NCI-H82 treated with DMSO at 0.1 percent for 48 hours (cell line): ENCODE data around the gene NUCB2.
"Not testable (repeated sequence)": the region's sequence is repeated elsewhere in the genome, so short reads cannot be mapped to it uniquely, and the experiment has no call there.

Experiments
- DNase-seq: peaks from one replicate; lab custom pipeline; 2025; ENCODE audit not compliant: unreplicated experiment; lab: John Stamatoyannopoulos, UW

NUCB2 gene

DNA sequence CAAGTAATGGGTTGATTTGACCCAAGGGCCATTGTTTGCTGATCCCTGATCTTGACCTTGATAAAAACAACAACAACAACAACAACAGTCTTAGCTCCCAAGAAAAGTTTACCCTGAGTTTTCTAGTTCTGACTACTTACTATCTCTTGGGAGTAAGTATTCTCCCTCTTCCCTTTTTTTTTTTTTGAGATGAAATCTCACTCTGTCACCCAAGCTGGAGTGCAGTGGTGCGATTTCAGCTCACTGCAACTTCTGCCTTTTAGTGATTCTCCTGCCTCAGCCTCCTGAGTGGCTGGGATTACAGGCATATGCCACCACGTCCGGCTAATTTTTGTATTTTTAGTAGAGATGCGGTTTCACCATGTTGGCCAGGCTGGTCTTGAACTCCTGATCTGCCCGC, 8.0 kb upstream of the NUCB2 start:
- not testable (repeated sequence) for DNase-seq

DNA sequence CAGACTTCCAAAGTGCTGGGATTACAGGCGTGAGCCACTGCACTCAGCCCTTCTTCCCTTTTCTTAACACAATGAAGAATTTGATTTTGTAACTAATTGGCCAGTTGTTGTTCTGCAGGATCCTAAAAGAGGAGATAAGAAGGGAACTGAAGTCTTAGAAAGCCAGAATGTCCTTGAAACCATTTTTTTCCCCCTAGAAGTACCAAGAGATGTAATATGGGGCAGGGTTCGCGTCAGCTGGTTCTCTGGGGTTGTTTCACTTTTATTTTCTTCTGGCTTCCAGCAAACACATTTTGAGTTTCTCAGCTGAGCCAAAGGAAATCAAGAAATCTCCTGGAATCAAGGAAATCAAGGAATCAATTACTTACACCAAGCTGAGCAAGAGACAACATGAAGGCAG, 7.6 kb upstream of the NUCB2 start:
- DNase-seq: no peak

DNA sequence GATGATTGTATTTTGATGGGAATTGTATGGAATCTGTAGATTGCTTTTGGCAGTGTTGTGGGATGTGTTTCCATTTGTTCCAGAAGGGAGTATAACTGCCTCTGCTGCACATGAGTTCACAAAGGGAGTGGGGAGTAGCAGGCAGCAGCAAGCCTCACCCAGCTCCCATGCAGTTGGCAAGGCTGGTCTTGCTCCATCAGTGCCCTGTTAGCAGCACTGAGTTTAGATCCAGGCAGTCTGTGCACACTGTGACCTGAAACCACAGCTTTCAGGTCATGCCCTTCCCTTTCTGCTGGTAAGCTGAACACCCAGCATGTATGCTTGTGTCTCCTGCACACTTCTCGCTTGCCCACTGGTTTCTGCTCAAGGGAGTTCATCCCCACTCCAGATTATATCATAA, 3.7 kb upstream of the NUCB2 start:
- no peak for DNase-seq

DNA sequence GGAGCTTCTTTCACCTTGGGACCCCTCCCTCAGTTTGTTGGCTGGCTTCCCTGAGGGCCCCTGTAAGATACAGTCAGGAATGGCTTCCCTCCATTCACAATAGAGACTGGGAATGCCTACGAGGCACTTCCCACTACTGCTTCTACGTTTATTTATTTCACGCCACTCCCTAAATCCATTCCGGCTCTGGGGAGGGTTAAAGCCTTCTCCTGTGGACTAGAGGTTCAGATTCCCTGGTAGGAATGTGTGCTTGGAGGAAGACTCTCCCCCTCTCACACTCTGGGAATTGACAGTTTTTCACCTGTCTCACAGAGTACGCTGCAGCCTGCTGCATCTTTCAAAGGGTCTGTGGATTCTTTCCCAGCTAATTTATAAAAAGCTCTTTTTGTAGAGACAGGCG, 3.3 kb upstream of the NUCB2 start:
- no peak for DNase-seq

DNA sequence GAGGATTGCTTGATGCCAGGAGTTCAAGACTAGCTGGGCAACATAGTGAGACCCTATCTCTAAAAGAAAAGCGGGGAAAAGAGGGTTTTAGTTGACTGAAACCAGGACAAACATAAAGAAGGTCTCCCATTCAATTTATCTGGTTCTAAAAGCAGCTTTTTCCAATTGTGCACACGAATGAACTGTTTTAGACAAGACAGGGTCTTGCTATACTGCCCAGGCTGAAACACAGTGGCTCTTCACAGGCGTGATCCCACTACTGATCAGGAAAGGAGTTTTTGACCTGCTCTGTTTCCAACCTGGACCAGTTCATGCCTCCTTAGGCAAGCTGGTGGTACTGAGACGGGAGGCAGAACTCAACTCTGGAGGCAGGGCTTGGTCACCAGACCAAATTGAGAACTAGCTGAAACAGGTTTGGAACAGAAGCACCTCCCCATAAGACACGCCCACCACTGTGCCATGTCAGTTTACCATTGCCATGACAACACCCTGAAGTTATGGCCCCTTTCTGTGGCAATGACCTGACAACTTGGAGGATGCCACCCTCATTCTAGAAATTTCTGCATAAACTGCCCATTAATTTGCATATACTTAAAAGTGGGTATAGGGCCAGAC, 2.8 kb upstream of the NUCB2 start:
- no peak for DNase-seq

DNA sequence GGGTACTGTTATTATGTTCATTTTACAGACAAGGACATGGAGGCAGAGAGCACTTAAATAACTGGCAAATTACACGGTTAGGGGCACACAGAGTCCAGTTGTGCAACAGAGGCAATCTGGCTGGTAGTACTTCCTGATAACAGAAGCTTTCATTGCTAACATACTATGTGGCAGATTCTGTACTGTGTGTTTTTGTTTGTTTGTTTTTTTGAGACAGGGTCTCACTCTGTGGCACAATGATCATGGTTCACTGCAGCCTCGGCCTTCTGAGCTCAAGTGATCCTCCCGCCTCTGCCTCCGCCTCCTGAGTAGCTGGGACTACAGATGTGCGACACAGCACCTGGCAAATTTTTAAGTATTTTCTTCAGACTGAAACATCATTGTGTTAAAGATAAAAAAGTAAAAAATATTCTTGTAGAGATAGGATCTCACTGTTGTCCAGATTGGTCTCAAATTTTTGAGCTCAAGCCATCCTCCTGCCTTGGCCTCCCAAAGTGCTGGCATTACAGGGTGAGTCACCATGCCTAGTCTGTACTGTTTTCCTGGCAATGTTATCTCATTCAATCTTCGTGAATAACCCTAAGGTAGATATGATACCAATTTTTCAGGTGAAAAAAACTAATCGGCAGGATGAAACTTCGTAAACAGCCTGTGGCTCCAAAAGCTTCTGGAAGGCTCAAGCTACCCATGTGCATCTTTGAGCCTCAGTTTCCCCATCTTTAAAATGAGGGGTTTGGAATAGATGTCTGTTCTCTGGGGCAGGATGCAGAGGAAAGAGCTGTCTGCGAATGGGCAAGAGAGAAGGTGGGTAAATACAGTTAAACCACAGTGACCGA, 921 bp upstream of the NUCB2 start:
- DNase-seq: no peak

DNA sequence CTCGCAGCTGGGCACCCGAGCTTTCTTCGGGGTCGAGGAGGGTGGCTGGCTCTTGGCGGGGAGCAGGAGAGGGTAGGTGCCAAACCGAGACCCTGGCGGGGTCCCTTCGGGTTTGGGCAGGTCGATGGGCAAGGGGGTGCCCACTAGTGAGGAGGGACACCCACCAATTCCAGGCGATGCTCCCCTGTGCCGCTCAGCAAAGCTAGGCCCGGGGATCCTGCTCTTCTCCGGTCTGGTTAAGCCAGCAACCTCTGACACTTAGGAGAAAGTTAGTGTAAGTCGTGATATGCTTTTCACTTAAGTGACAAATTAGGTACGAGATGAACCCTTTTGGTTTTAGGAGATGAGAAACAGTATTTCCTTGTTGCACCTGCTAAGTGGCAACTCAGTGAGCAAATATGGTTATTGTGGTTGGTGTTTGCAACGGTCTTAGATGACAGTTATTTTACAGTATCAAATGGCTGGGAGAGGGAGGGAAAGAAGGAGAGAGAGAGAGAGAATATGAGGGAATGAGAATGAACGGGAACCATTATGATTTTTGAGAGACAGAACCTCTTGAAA, 565 bp downstream of the NUCB2 start:
- no peak for DNase-seq

DNA sequence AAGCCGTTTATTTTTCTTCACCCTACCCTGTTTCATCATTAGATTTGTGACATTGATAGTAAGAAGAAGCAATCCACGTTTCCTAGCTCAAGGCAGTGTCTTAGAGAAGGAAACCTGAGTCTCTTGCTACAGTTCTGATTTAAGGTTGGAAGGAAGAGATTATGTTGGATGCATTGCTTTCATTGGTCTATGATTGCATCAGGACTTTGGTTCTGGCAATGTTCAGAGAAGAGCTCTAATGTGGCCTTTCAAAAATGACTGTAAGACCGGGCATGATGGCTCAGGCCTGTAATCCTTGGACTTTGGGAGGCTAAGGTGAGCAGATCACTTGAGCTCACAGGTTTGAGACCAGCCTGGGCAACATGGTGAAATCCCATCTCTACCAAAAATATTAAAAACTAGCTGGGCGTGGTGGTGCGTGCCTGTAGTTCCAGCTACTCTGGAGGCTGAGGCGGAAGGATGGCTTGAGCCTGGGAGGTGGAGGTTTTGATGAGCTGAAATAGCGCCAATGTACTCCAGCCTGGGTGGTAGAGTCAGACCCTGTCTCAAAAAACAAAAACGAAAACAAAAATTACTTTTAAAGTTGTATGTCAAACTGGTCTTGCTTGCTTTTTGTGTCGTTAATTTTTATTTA, 4.1 kb downstream of the NUCB2 start:
- DNase-seq: no peak

DNA sequence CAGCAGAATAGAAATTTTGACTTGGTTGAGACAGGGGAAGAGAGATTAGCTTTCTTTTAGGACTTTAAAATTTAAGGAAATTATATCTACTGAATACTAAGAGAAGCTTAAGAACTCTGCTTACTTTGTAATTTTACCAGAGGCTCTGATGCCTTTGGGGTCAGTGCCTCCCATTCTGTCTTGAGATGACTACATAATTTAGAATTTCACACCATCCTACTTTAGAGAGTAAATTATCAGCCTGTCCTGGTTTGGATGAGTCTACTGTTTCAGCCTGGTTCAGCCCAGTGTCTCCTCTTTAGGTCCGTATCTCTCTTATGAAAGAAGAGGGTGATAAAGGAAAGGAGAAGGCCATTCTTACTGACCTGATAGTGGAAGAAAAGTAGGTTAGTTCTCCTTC, 9.8 kb downstream of the NUCB2 start:
- no peak for DNase-seq

DNA sequence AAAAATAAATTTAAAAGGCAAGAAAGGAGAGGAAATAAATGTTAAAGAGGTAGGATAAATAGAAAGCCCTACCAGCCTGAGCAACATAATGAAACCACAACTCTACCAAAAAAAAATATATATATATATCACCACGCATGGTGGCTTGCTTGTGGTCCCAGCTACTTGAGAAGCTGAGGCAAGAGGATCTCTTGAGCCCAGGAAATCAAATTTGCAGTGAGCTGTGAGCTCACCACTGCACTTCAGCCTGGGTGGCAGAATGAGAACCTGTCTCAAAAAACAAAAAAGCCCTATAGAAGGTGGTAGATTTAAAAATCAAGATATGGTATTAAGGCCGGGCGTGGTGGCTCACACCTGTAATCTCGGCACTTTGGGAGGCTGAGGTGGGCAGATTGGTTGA, 10.5 kb downstream of the NUCB2 start:
- DNase-seq: no peak

DNA sequence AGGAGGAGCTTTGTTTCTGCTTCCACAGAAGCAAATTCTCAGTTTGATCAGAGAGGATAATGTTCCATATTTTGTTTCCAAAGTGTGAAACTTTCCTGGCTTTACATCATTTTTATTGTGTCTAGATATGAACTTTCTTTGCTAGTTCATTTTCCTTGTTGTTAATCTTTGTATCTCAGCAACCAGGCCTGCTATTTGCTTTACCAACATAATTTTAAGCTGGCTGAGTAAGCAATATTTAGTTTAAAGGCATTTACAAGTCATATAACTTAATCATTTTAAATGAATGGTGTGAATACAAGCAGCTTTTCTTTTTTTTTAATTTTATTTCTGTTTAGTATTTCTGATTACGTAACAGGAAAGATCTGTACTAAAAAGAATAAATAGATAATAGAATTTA, 15.2 kb downstream of the NUCB2 start:
- no peak for DNase-seq

DNA sequence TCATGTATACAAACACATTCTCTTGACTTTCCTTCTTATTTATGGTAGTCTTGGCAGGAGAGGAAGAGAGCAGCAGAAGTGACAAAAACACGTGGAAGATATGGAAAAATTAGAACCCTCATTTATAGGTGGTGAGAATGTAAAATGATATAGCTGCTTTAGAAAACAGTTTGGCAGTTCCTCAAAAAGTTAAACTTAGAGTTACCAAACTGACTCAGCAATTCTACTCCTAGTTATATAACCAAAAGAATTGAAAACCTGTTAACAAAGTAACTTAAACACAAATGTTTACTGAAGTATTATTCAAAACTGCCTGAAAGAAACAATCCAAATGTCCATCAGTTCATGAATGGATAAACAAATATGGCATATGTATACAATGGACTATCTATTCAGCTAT, 16.8 kb downstream of the NUCB2 start:
- DNase-seq: no peak

DNA sequence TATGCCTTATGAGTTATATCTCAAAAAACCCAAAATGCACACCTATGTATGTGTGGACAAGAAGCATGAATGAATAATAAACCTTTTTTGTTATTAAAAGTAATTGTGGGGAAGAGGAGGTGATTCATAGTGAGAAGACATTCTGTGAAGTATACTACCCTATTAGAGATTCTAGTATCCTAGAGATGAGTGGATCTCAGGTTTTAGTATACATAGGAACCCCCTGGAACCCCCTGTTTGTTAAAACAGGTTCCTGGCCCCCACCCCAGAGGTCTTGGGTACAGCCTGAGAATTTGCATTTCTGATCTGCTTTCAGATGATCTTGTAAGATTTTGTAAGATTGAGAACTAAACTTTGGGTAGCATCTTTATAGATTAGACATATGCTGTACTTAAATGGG, 17.5 kb downstream of the NUCB2 start:
- no peak for DNase-seq

DNA sequence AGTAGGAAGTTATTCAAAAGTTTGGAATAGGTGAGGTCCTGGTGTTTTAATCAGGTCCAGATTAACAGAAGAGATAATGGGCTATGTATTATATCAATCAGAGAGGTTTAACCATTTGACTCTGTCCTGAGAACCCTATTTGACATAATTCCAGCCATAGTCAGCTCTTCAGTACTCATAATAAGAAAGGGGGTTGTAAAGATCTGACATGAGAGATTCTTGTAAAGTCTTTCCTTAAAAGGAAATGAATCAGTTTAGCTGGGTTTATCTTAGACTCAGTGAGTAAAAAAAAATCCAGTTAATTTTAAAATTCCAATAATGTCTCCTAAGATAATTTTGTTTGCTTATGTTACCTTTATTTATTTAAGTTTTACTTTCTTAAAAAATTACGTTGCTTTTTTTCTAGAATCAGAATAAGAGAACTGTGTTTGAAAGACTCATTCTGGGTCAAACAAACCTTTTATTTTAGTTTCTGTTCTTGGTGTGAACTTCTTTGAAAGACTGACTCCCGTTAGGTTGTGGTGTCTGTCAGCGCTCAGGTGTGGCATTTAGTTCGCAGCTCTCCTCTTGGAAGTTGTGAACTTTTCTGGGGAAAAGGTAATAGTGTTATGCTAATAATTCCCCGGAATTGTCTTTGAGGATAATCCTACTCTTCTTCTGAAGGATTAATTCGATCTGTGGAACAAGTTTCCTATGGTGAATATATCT, 20.5 kb downstream of the NUCB2 start:
- no peak for DNase-seq

DNA sequence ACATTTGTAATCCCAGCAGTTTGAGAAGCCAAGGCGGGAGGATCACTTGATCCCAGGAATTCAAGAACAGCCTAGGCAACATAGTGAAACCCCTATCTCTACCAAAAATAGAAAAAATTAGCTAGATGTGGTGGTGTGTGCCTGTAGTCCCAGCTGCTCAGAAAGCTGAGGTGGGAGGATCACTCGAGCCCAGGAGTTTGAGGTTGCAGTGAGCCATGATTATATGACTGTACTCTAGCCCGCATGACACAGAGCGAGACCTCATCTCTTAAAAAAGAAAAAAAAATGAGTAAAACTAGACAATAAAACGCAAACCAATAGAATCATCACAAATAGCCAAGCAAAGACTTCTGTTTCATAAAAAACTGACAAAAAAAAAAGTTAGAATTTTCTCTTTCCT, 21.8 kb downstream of the NUCB2 start:
- DNase-seq: no peak

DNA sequence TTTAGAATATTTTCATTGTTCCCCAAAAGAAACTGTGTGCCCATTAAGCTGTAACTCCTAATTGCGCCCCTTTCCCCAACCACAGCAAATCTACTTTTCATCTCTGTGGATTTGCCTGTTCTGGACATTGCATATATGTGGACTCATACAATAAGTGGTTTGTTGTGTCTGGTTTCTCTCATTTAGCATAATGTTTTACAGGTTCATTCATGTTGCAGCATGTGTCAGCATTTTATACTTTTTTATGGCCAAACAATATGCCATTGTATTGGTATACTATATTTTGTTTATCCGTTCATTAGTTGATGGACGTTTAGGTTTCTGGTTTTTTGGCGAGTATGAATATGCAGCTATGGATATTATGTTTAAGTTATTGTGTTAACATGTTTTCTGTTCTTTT, 23.8 kb downstream of the NUCB2 start:
- no peak for DNase-seq

DNA sequence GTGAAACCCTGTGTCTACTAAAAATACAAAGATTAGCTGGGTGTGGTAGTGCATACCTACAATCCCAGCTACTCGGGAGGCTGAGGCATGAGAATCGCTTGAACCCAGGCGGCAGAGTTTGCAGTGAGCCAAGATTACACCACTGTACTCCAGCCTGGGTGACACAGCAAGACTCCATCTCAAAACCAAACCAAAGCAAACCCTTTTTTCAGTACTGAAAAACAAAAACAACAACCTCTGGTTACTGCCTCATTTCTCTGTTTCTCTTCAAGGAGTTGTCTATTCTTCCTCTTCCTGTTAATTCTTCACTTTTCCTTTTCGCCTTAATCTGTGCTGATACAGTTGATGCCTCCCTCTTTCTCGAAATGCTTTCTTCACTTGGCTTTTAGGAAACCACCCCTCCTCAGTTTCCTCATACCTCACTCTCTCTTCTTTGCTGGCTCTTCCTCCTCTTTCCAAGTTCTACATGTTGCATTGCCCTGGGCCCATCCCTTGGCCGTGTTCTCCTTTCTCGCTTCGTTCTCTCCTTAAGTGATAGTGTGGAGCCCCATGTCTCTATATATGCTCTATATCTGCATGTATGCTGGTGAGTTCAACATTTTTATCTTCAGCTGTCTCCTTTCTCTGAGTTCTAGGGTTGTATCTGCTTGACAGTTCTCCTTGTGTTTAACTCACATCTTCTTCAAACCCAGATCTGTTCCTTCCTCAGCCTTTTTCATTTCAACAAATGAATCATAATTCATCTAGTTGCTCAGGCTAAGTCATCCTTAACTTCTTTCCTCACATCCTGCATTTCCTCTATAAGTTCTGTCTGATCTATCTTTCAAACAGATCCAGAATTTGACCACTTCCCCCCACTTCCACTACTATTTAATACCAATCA, 37.1 kb downstream of the NUCB2 start:
- DNase-seq: no peak

DNA sequence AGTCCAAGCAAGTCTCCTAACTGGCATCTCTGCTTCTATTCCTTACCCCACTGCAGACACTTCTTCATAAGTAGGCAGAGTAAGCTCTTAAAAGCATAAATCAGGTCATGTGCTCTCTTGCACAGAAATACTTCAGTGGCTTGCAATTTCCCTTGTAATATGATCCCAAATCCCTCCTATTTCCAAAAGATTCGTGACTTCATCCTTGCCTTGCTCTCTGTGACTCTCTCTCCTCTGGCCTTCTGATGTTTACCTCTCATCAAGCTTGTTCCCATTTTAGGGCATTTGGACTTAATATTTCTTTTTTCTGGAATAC, 37.7 kb downstream of the NUCB2 start:
- DNase-seq: no peak

DNA sequence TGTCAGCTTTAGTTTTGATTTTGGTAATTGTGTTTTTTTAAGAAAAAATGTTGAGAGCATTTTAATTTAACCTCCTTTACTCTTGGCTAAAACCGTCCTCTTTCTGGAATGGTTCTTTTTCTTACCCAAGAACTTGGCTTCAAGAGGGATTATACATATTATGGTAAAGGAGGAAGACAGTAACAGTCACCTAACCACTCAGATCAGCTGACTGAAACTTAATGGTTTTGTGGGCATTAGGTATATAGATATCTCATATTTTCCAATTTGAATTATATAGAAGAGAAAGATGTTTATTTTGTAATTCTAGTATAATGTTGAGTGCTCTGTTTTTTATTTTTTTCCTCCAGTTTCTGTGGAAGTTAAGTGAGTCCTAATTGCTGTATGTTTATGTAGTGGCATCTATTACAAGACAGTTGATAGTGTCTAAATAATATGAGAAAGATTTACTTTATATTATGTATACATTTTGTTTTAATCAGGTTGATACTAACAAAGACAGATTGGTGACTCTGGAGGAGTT, 38.4 kb downstream of the NUCB2 start:
- no peak for DNase-seq

DNA sequence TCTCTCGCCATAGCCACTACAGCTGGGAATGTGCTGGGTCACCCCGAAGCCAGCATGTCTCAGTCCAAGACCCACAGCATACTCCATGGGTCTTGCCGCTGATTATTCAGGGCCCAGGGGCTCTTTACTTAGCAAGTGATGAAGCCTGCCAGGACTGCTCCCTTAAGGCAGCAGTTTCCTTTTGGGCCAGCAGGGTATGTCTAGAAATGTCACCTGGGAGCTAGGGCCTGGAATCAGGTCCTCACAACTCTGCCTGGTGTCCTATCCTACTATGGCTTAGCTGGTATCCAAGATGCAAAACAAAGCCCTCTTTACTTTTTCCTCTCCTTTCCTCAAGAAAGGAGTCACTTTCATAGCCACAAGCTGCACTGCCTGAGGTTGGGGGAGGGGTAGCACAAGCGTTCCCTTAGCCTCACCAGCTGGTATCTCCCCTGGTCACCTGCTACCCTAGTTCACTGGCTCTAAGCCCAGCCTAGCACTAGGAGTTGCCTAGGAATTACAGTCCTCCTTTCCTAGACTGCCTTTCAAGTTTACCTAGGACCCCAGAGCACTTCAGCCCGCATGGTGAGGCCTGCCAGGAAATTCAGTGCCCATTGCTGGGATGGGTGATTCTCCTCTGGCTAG, 52.4 kb downstream of the NUCB2 start:
- no peak for DNase-seq
